H1 (cell line): ENCODE results near the gene HTR2B. TPM values are rescaled to one million over a fixed set of nuclear protein-coding genes. Genes with fewer than 3 reads are reported as not detected.
A peak's percentile ranks its signal among the peaks of the same experiment; 100 is the strongest.

Source experiments
- CTCF ChIA-PET: fragments of 300-600 bp; sonication (Branson Sonifier 250); formaldehyde crosslinking; loops from one replicate; lab custom pipeline; 2021; ENCODE audit not compliant: partially characterized antibody; lab: Charles Lee
- POLR2A ChIA-PET: fragments of 300-600 bp; sonication (Branson Sonifier 250); formaldehyde crosslinking; loops from one replicate; lab custom pipeline; 2021; ENCODE audit warnings: inconsistent platforms; ENCODE audit not compliant: partially characterized antibody; lab: Charles Lee
- DNase-seq, 2 experiments: peaks; one replicate each; pipeline versions ENCODE4 v3.0.0 to v3.0.0-alpha.2; 2010 to 2022; ENCODE audit warnings: low spot score in 2 of 2, low read depth in 1 of 2, mixed read lengths in 1 of 2
- FAIRE-seq: peaks from 2 replicates; lab custom pipeline; 2011; peaks lifted over from hg19 to GRCh38; lab: Jason Lieb, UNC
- H2AFZ ChIP-seq: 2 replicates; pipeline ENCODE4 v1.8.1; 2012; ENCODE audit warnings: low read length, inconsistent platforms
- H2AK5ac ChIP-seq: 2 replicates; pipeline ENCODE4 v1.6.1; 2013; ENCODE audit warnings: low read depth, low read length
- H2BK120ac ChIP-seq: replicated peaks from 2 replicates; pipeline ENCODE3; 2013; ENCODE audit warnings: low read depth, low read length, inconsistent platforms
- H2BK12ac ChIP-seq: 2 replicates; pipeline ENCODE4 v1.6.1; 2013; ENCODE audit warnings: low read depth, low read length
- H2BK15ac ChIP-seq: 2 replicates; pipeline ENCODE4 v1.6.1; 2013; ENCODE audit warnings: low read length
- H2BK20ac ChIP-seq: 2 replicates; pipeline ENCODE4 v1.6.1; 2013; ENCODE audit warnings: low read length
- H2BK5ac ChIP-seq: 2 replicates; pipeline ENCODE4 v1.6.1; 2013; ENCODE audit warnings: low read depth, low read length
- H3K14ac ChIP-seq: 2 replicates; pipeline ENCODE4 v1.6.1; 2013; ENCODE audit warnings: inconsistent platforms; ENCODE audit not compliant: insufficient read length
- H3K18ac ChIP-seq: 2 replicates; pipeline ENCODE4 v1.6.1; 2013; ENCODE audit warnings: low read length; ENCODE audit errors: extremely low read depth
- H3K23ac ChIP-seq: 2 replicates; pipeline ENCODE4 v1.6.1; 2013; ENCODE audit warnings: inconsistent platforms; ENCODE audit not compliant: insufficient read length
- H3K23me2 ChIP-seq: 2 replicates; pipeline ENCODE4 v1.6.1; 2013; ENCODE audit warnings: low read depth, low read length
- H3K27ac ChIP-seq: 2 replicates; pipeline ENCODE4 v1.6.1; 2011; ENCODE audit warnings: low read depth, low read length, inconsistent platforms
- H3K27me3 ChIP-seq, 4 experiments: replicated peaks in 1 of 4; 1 replicate in 1 of 4; 2 replicates in 3 of 4; pipeline versions ENCODE4 v1.6.1 to v1.8.1; 2011 to 2013; ENCODE audit warnings: low read length in 3 of 4, mild to moderate bottlenecking in 3 of 4, inconsistent platforms in 2 of 4, mixed read lengths in 2 of 4, moderate library complexity in 1 of 4; ENCODE audit not compliant: control insufficient read depth in 3 of 4, insufficient read depth in 3 of 4; ENCODE audit errors: extremely low read depth in 1 of 4
- H3K36me3 ChIP-seq, 4 experiments: 2 replicates each; pipeline versions ENCODE4 v1.6.1 to v1.8.1; 2011 to 2013; ENCODE audit warnings: mild to moderate bottlenecking in 4 of 4, low read length in 3 of 4, moderate library complexity in 2 of 4, control low read depth in 1 of 4, inconsistent platforms in 1 of 4; ENCODE audit not compliant: insufficient read depth in 4 of 4, control insufficient read depth in 2 of 4
- H3K4ac ChIP-seq: replicated peaks from 2 replicates; pipeline ENCODE3; 2013; ENCODE audit warnings: low read length, low read depth, mixed read lengths, inconsistent platforms; ENCODE audit not compliant: insufficient read length
- H3K4me1 ChIP-seq, 4 experiments: replicated peaks in 1 of 4; 1 replicate in 1 of 4; 2 replicates in 3 of 4; pipeline versions ENCODE4 v1.6.1 to v1.8.1; 2011 to 2013; ENCODE audit warnings: low read length in 3 of 4, inconsistent platforms in 2 of 4, mixed read lengths in 1 of 4; ENCODE audit not compliant: insufficient read depth in 4 of 4, control insufficient read depth in 3 of 4
- H3K4me2 ChIP-seq, 2 experiments: 2 replicates each; pipeline versions ENCODE4 v1.6.1 to v1.8.1; 2011 to 2013; ENCODE audit warnings: low read depth in 2 of 2, low read length in 2 of 2, control low read depth in 1 of 2, inconsistent platforms in 1 of 2, mild to moderate bottlenecking in 1 of 2; ENCODE audit not compliant: insufficient read depth in 1 of 2
- H3K4me3 ChIP-seq, 4 experiments: fragments of 200-600, 300-600 bp in 1 of 4; sonication (generic), shearing (Covaris generic), sonication (Bioruptor Twin) in 1 of 4; 2 replicates each; pipeline versions ENCODE4 v1.5.1 to v1.8.1; 2011 to 2016; ENCODE audit warnings: low read length in 4 of 4, low read depth in 3 of 4, control low read depth in 2 of 4, inconsistent platforms in 2 of 4, mild to moderate bottlenecking in 2 of 4, mixed read lengths in 1 of 4, moderate library complexity in 1 of 4; ENCODE audit not compliant: insufficient read depth in 2 of 4; ENCODE audit errors: extremely low read depth in 1 of 4
- H3K56ac ChIP-seq: replicated peaks from 2 replicates; pipeline ENCODE3; 2013; ENCODE audit warnings: low read depth, mild to moderate bottlenecking, mixed read lengths, low read length, inconsistent platforms; ENCODE audit not compliant: insufficient read length
- H3K79me1 ChIP-seq: 2 replicates; pipeline ENCODE4 v1.6.1; 2013; ENCODE audit warnings: low read depth, low read length, control low read depth
- H3K79me2 ChIP-seq, 2 experiments: 2 replicates each; pipeline versions ENCODE4 v1.6.1 to v1.8.1; 2012 to 2013; ENCODE audit warnings: low read length in 2 of 2, mild to moderate bottlenecking in 2 of 2, inconsistent platforms in 1 of 2; ENCODE audit not compliant: insufficient read depth in 2 of 2, control insufficient read depth in 1 of 2
- H3K9ac ChIP-seq, 4 experiments: replicated peaks in 1 of 4; 1 replicate in 1 of 4; 2 replicates in 3 of 4; pipeline versions ENCODE4 v1.6.1 to v1.8.1; 2011 to 2013; ENCODE audit warnings: low read depth in 3 of 4, low read length in 3 of 4, control low read depth in 2 of 4, mild to moderate bottlenecking in 2 of 4, moderate library complexity in 2 of 4, inconsistent platforms in 1 of 4; ENCODE audit errors: extremely low read depth in 1 of 4
- H3K9me3 ChIP-seq, 2 experiments: 2 replicates each; pipeline versions ENCODE4 v1.6.1 to v1.8.1; 2012 to 2013; ENCODE audit warnings: mild to moderate bottlenecking in 2 of 2, moderate library complexity in 2 of 2, control low read depth in 1 of 2, inconsistent platforms in 1 of 2, low read depth in 1 of 2, low read length in 1 of 2, mixed read lengths in 1 of 2; ENCODE audit not compliant: insufficient read depth in 2 of 2
- H4K20me1 ChIP-seq, 2 experiments: replicated peaks in 1 of 2; 2 replicates each; pipeline versions ENCODE3 to v1.8.1; 2011 to 2013; ENCODE audit warnings: inconsistent platforms in 2 of 2, low read length in 2 of 2, mild to moderate bottlenecking in 1 of 2; ENCODE audit not compliant: insufficient read depth in 2 of 2, control insufficient read depth in 1 of 2
- H4K5ac ChIP-seq: 2 replicates; pipeline ENCODE4 v1.6.1; 2013; ENCODE audit warnings: low read length, low read depth, mixed read lengths, inconsistent platforms; ENCODE audit not compliant: insufficient read length
- H4K8ac ChIP-seq: 2 replicates; pipeline ENCODE4 v1.8.0; 2013; ENCODE audit warnings: mild to moderate bottlenecking, moderate library complexity, low read length, inconsistent platforms; ENCODE audit not compliant: insufficient read depth; ENCODE audit errors: extremely low read depth
- H4K91ac ChIP-seq: replicated peaks from 2 replicates; pipeline ENCODE3; 2013; ENCODE audit warnings: low read length, mixed read lengths, inconsistent platforms; ENCODE audit not compliant: insufficient read length
- ATF3 ChIP-seq: IDR thresholded peaks from 2 replicates; pipeline ENCODE4 v1.6.1; 2011; ENCODE audit warnings: low read depth, mild to moderate bottlenecking, low read length; ENCODE audit not compliant: insufficient read depth
- CTBP2 ChIP-seq: IDR thresholded peaks from 2 replicates; pipeline ENCODE4 v1.7.0; 2011; ENCODE audit warnings: borderline replicate concordance, mild to moderate bottlenecking, moderate library complexity, mixed read lengths, low read length; ENCODE audit not compliant: insufficient read depth, insufficient read length
- CTCF ChIP-seq, 3 experiments: IDR thresholded peaks; 1 replicate in 2 of 3; 2 replicates in 1 of 3; pipeline versions ENCODE4 v1.5.1 to v1.6.1; 2011; ENCODE audit warnings: low read length in 3 of 3, mild to moderate bottlenecking in 3 of 3, inconsistent platforms in 2 of 3, low read depth in 1 of 3, moderate library complexity in 1 of 3; ENCODE audit not compliant: insufficient read depth in 1 of 3; ENCODE audit errors: control extremely low read depth in 1 of 3
- EGR1 ChIP-seq: IDR thresholded peaks from 2 replicates; pipeline ENCODE4 v1.6.1; 2011; ENCODE audit warnings: low read depth, low read length, borderline replicate concordance
- FOSL1 ChIP-seq: IDR thresholded peaks from 2 replicates; pipeline ENCODE4 v1.6.1; 2011; ENCODE audit warnings: mild to moderate bottlenecking, low read depth, low read length, moderate library complexity; ENCODE audit not compliant: insufficient read depth
- HDAC2 ChIP-seq, 2 experiments: fragments of 300-600 bp in 1 of 2; sonication (generic) in 1 of 2; IDR thresholded peaks; 2 replicates each; pipeline ENCODE4 v1.6.1; 2011 to 2012; ENCODE audit warnings: low read depth in 2 of 2, low read length in 2 of 2, mild to moderate bottlenecking in 2 of 2, moderate library complexity in 2 of 2, borderline replicate concordance in 1 of 2, inconsistent platforms in 1 of 2
- RBBP5 ChIP-seq: IDR thresholded peaks from 2 replicates; pipeline ENCODE4 v1.7.1; 2012; ENCODE audit warnings: low read depth, mild to moderate bottlenecking, inconsistent platforms, low read length, moderate library complexity, borderline replicate concordance
- SUZ12 ChIP-seq: fragments of 200-600 bp; sonication (generic); IDR thresholded peaks from 2 replicates; pipeline ENCODE4 v1.6.1; 2012; ENCODE audit warnings: mild to moderate bottlenecking, inconsistent platforms, low read length, moderate library complexity, mixed read lengths
- TEAD4 ChIP-seq: IDR thresholded peaks from 2 replicates; pipeline ENCODE4 v1.6.1; 2012; ENCODE audit warnings: low read depth, low read length, inconsistent platforms, mixed read lengths
- WGBS, 2 experiments: shearing (Covaris generic) in 1 of 2; methylation state at CpG; one replicate each; pipeline versions ENCODE4 v1.1.6 to v1.1.7; 2013 to 2015; ENCODE audit warnings: low lambda C conversion rate in 2 of 2, mixed read lengths in 2 of 2, inconsistent platforms in 1 of 2, low coverage in 1 of 2, missing lambda C conversion rate in 1 of 2; ENCODE audit not compliant: insufficient replicate concordance in 2 of 2, insufficient coverage in 1 of 2, insufficient read length in 1 of 2; ENCODE audit errors: extremely low coverage in 1 of 2, missing lambda C conversion rate in 1 of 2; 5-methylcytosine and 5-hydroxymethylcytosine counted together
- polyA plus RNA-seq, 7 experiments: library from polyadenylated mRNA; depleted of rRNA in 3 of 7; stranded (reverse) in 5 of 7; unstranded in 2 of 7; fragments of >200 nt in 5 of 7; fragments of 200-250 nt in 2 of 7; gene quantifications; 1 replicate in 5 of 7; 2 replicates in 1 of 7; 4 replicates in 1 of 7; pipeline versions ENCODE4 v1.2.1 to v1.2.3, GENCODE V29; 2011 to 2013; ENCODE audit warnings: missing spikeins in 2 of 7, mixed read lengths in 2 of 7
- total RNA-seq: library from RNA; stranded (reverse); fragmentation: NEBNext Ultra II Directional; extraction: Animal tissue kit (Norgen Biotek cat#: 25700); gene quantifications from 2 replicates; pipeline ENCODE4 v1.2.1, GENCODE V29; 2021

Gene HTR2B
- total and polyA plus RNA-seq, 2 of the 8 experiments (the other 6 are each of a cell fraction or from before 2014, with no cell fraction given): not detected

- Histone ChIP-seq H3K36me3 (no peaks in the 10 kb centered on the region), H3K27ac (no peak overlapping the region), H2BK5ac (no peak overlapping the region), H2AFZ (no peak overlapping the region), H4K8ac (no peak overlapping the region), H2BK20ac (no peak overlapping the region), H3K4me1 (peaks cover 0 to 11% (median 5%) of the 10 kb centered on the region in 4 experiments; a peak in 3 of 7 replicates), H3K56ac (no peak overlapping the region), H4K20me1 (peaks cover 0 to 1% of the 10 kb centered on the region in 2 experiments), H3K4me3 (no peak overlapping the region), H4K5ac (no peak overlapping the region), H2AK5ac (no peak overlapping the region), H3K4me2 (no peak overlapping the region), H3K79me2 (no peaks in the 10 kb centered on the region), H3K23me2 (no peaks in the 10 kb centered on the region), H2BK120ac (no peak overlapping the region), H2BK12ac (no peak overlapping the region), H3K79me1 (no peaks in the 10 kb centered on the region), H3K23ac (no peak overlapping the region), H2BK15ac (no peak overlapping the region), H3K4ac (no peak overlapping the region), H3K9me3 (no peaks in the 10 kb centered on the region), H3K9ac (0 out of 7 replicates have a peak overlapping the region, but pooled peaks of 1 of the 4 experiments have one; percentile 13), H3K14ac (no peak overlapping the region), H4K91ac (no peak overlapping the region), H3K18ac (no peak overlapping the region), H3K27me3 (no peaks in the 10 kb centered on the region)
- ChIA-PET POLR2A (interaction anchor here (0.7 kb wide), 1 partner anchor 340 kb away, joined by 3 read pairs; the partner anchor contains the start of gene NCL), CTCF (interaction anchor here (0.6 to 2.1 kb wide), 7 partner anchors 18 to 174 kb away, joined by 3 to 6 read pairs (median 3); no protein-coding TSS in a partner anchor)
- DNase-seq (no peak), FAIRE-seq (peak; percentile 13)
- WGBS, 2 experiments: 78% methylated on average over 4 of the region's 4 CpGs; no CpG with 5 or more reads in 1 of the 2 experiments
- TF ChIP-seq HDAC2 (IDR thresholded peaks at IDR 0.05; ENCODE audit: borderline replicate concordance in 1 of 2, low read depth in 2 of 2, low read length in 2 of 2) (no peak), FOSL1 (no peak), TEAD4 (no peak), CTCF (IDR thresholded peaks at IDR 0.05; ENCODE audit: control extremely low read depth in 1 of 3, insufficient read depth in 1 of 3, low read depth in 1 of 3, low read length in 3 of 3) (no peak), ATF3 (no peak), RBBP5 (no peak), EGR1 (no peak), CTBP2 (no peak), SUZ12 (no peak)
Observed at GRCh38 chr2:231123362-231123898, 1.4 kb downstream of the HTR2B start.
